Panc1 (cell line): Measurements from ENCODE around the gene SHB. TPM values are rescaled to one million over a fixed set of nuclear protein-coding genes. Genes with fewer than 3 reads are reported as not detected.

ENCODE experiments used
- ATAC-seq: fragments of 200-7000 bp; cut with Tn5 transposase; 2 replicates; pipeline ENCODE4 v1.9.1; 2020; ENCODE audit warnings: mild to moderate bottlenecking, moderate library complexity
- BruUV-seq: library from RNA; stranded (reverse); fragments of 400-500 nt; replicated peaks from 2 replicates; lab custom pipeline; 2021; lab: Mats Ljungman, UMichigan
- CTCF ChIA-PET: fragments of 300-600 bp; sonication (Branson Sonifier 250); formaldehyde crosslinking; loops from one replicate; lab custom pipeline; 2022; ENCODE audit warnings: antibody characterized with exemption; lab: Charles Lee
- POLR2A ChIA-PET: fragments of 300-600 bp; sonication (Branson Sonifier 250); formaldehyde crosslinking; loops from one replicate; lab custom pipeline; 2022; ENCODE audit warnings: antibody characterized with exemption; lab: Charles Lee
- DNase-seq: peaks from one replicate; pipeline ENCODE4 v3.0.0-alpha.2; 2010; ENCODE audit warnings: low read depth, low spot score
- H3K27ac ChIP-seq: 2 replicates; pipeline ENCODE4 v1.5.1; 2011; ENCODE audit warnings: mild to moderate bottlenecking, low read length, inconsistent platforms
- H3K27me3 ChIP-seq: fragments of 200-500 bp; sonication (Bioruptor generic); 2 replicates; pipeline ENCODE4 v1.6.0; 2014; ENCODE audit warnings: low read length, inconsistent platforms; ENCODE audit not compliant: control insufficient read depth, insufficient read depth
- H3K36me3 ChIP-seq: fragments of 200-500 bp; sonication (Bioruptor generic); 2 replicates; pipeline ENCODE4 v1.5.1; 2014; ENCODE audit warnings: inconsistent platforms, mild to moderate bottlenecking, low read length, moderate library complexity; ENCODE audit not compliant: control insufficient read depth, insufficient read depth
- H3K4me1 ChIP-seq: 2 replicates; pipeline ENCODE4 v1.5.1; 2011; ENCODE audit warnings: inconsistent platforms, mild to moderate bottlenecking, low read length, moderate library complexity; ENCODE audit not compliant: control insufficient read depth, insufficient read depth
- H3K4me3 ChIP-seq, 2 experiments: 2 replicates each; pipeline ENCODE4 v1.5.1; 2011 to 2012; ENCODE audit warnings: low read depth in 2 of 2, low read length in 2 of 2, mild to moderate bottlenecking in 2 of 2, inconsistent platforms in 1 of 2, moderate library complexity in 1 of 2
- H3K9me3 ChIP-seq: fragments of 200-500 bp; sonication (Bioruptor generic); 2 replicates; pipeline ENCODE4 v1.5.1; 2014; ENCODE audit warnings: low read depth, mild to moderate bottlenecking, inconsistent platforms, low read length, moderate library complexity; ENCODE audit not compliant: control insufficient read depth, insufficient read depth
- CTCF ChIP-seq: fragments of 450-650 bp; IDR thresholded peaks from 2 replicates; pipeline ENCODE4 v1.5.1; 2017; ENCODE audit warnings: mild to moderate bottlenecking
- POLR2AphosphoS5 ChIP-seq: IDR thresholded peaks from 2 replicates; pipeline ENCODE4 v1.6.1; 2012; ENCODE audit warnings: mild to moderate bottlenecking, low read depth, low read length, moderate library complexity
- REST ChIP-seq, 2 experiments: IDR thresholded peaks; 2 replicates each; pipeline ENCODE4 v1.6.1; 2011 to 2012; ENCODE audit warnings: low read depth in 2 of 2, control low read depth in 1 of 2, low read length in 1 of 2, mild to moderate bottlenecking in 1 of 2, moderate library complexity in 1 of 2; ENCODE audit not compliant: insufficient read depth in 1 of 2
- SIN3A ChIP-seq: IDR thresholded peaks from 2 replicates; pipeline ENCODE4 v1.6.1; 2012; ENCODE audit warnings: low read depth, mild to moderate bottlenecking, low read length, moderate library complexity, borderline replicate concordance; ENCODE audit not compliant: insufficient read depth
- TCF7L2 ChIP-seq: IDR thresholded peaks from 2 replicates; pipeline ENCODE4 v1.6.1; 2011; ENCODE audit warnings: mild to moderate bottlenecking, low read depth, low read length, inconsistent platforms
- in situ Hi-C: cut with HindIII; loops from 2 replicates; pipeline ENCODE4 v1.10.0; 2016; ENCODE audit warnings: low sequenced_read_pairs, low pct_unique_long_range_greater_than_20kb
- intact Hi-C: fragments of 100-400 bp; cut with micrococcal nuclease; formaldehyde crosslinking; loops from one replicate; pipeline ENCODE4 v1.10.0; 2022; ENCODE audit not compliant: unreplicated experiment
- total RNA-seq: library from RNA; stranded (reverse); gene quantifications from one replicate; pipeline ENCODE4 v1.2.1, GENCODE V29; 2021; ENCODE audit not compliant: unreplicated experiment

SHB gene
- total RNA-seq, 1 experiment from 2014 or later = 59.9 TPM

DNA sequence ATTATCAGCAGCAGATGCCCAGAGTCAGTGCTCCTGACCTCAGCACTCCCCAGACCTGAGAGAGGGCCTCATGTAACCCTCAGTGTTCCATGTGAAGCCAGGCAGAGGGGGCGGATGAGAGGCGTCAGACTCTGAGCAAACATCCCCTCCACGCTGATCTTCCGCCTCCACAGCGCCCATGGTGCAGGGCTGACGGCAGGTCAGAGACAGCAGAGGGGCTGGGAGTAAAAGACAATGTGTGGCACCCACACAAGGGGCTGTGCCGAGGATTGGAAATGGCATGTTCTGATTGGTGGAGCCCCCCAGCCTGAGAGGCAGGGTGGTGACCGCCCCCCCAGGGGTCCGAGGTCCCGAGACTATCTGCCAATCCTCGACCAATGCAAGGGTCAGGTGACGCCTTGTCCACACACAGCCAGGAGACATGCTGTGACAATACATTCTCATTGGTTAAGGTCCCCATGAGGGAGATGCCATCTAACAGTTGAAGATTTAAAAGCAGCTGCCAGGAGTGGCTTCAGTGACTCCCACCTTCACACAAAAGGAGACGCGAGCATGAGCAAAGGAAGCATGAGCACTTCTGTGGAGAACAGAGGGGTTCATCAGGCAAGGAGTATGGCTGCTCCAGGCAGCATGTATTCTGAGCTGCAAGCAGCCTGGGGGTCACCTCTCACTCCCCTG, 145.8 kb downstream of the SHB start:
- ChIA-PET CTCF (no interaction called here), POLR2A (no interaction called here)
- in situ Hi-C loops (no loop called here), intact Hi-C loops (no loop called here)
- H3K36me3 ChIP-seq = no peaks in the 10 kb centered on the region; the same call in 1 of the 2 replicates
- H3K4me1 ChIP-seq = peaks cover 34% of the 10 kb centered on the region
- no peak for ATAC-seq
- TF ChIP-seq POLR2AphosphoS5 (no peak), CTCF (no peak), REST (IDR thresholded peaks at IDR 0.05; ENCODE audit: insufficient read depth in 1 of 2, low read depth in 2 of 2, low read length in 1 of 2) (no peak), TCF7L2 (no peak), SIN3A (no peak)
- H3K27me3 ChIP-seq = no peaks in the 10 kb centered on the region
- BruUV-seq = no TSS peak
- DNase-seq = no peak
- H3K9me3 ChIP-seq = no peaks in the 10 kb centered on the region
- H3K27ac ChIP-seq = no peak overlapping the region
- no peak overlapping the region for H3K4me3 ChIP-seq

DNA sequence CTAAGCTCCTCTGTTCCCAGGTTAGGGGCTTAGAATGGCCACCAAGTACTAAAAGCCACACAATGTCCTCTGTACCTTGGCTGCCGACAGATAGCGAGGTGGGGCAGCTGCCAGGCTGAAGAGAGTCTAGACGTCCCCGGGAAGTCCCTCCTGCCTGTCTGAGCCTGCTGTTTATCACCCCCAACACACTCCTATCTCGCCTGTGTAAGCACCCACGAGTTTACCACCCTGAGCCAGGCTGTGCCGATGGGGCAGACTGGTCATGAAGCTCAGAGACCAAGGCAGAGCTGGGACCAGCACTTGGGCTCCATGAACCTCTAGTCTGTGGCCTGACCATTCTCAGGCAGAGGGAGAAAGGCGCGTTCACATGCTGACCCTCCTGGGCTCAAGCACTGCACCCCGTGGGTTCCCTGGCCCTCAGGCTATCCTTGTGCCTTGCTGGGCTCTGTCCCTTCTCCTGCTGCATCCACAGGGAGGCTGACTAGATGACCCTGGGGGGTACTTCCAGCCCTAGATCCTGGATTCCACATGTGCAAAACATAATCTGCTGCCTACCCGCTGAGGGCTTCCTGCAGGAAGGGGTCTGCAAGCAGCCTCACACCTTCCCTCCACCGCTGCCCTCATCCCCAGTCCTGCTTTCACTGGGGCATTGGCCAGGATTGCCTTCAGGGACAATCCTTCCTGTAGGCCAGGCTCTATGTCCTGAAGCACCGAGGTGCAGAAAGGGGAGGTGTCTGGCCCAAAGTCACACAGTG, 146.5 kb downstream of the SHB start:
- in situ Hi-C loops = no loop called here
- TF ChIP-seq CTCF = no peak
- Histone ChIP-seq H3K27me3 (no peaks in the 10 kb centered on the region), H3K4me1 (peaks cover 31% of the 10 kb centered on the region), H3K4me3 (no peak overlapping the region), H3K9me3 (no peaks in the 10 kb centered on the region), H3K27ac (no peak overlapping the region), H3K36me3 (no peaks in the 10 kb centered on the region; the same call in none of the 2 replicates)
- POLR2A ChIA-PET = no interaction called here
- intact Hi-C loops = no loop called here
- DNase-seq (no peak), ATAC-seq (no peak)
- BruUV-seq = no TSS peak
- CTCF ChIA-PET = no interaction called here
